ENCODE measurements around the gene MYCN. TPM values are rescaled to one million over a fixed set of nuclear protein-coding genes. Genes with fewer than 3 reads are reported as not detected.

Gene MYCN
- total and polyA plus RNA-seq, 2 experiments from 2014 or later, result 8.9 to 16.7 TPM

GRCh38 chr2:15979759-15980604 lies 39.6 kb downstream of the MYCN start:
- H3K4me1 ChIP-seq (ENCODE audit: insufficient read depth), result no peaks in the 10 kb centered on the region
- no peak for DNase-seq (ENCODE audit: low spot score)
- TF ChIP-seq EZH2phosphoT487 (IDR thresholded peaks at IDR 0.05; ENCODE audit: low read depth, severe bottlenecking, unreplicated experiment), result no peak
- TF ChIP-seq EZH2 (IDR thresholded peaks at IDR 0.05; ENCODE audit: borderline replicate concordance), result no peak
- no peak for TF ChIP-seq CTCF (IDR thresholded peaks at IDR 0.05; ENCODE audit: poor library complexity)
- no peaks in the 10 kb centered on the region for H3K36me3 ChIP-seq (replicated peaks; ENCODE audit: insufficient read depth, low read depth)
- no peaks in the 10 kb centered on the region for H3K27me3 ChIP-seq
- H3K9me3 ChIP-seq (ENCODE audit: low read depth), result no peaks in the 10 kb centered on the region
- no peak overlapping the region for H3K4me3 ChIP-seq
- H2AFZ ChIP-seq, result no peak overlapping the region
- no peaks in the 10 kb centered on the region for H3K79me2 ChIP-seq
- no peak overlapping the region for H3K27ac ChIP-seq
- H3K9me2 ChIP-seq (replicated peaks; ENCODE audit: insufficient read depth), result no peaks in the 10 kb centered on the region
- 77% methylated on average over 9 of the region's 9 CpGs for WGBS (ENCODE audit: low lambda C conversion rate, missing lambda C conversion rate)
- H4K20me1 ChIP-seq (ENCODE audit: insufficient read depth, poor library complexity, severe bottlenecking), result no peaks in the 10 kb centered on the region
- no peak overlapping the region for H3K4me2 ChIP-seq

GRCh38 chr2:15980605-15981098 lies 40.3 kb downstream of the MYCN start:
- H3K79me2 ChIP-seq, result no peaks in the 10 kb centered on the region
- H4K20me1 ChIP-seq (ENCODE audit: insufficient read depth, poor library complexity, severe bottlenecking), result no peaks in the 10 kb centered on the region
- H3K27me3 ChIP-seq, result no peaks in the 10 kb centered on the region
- H3K4me1 ChIP-seq (ENCODE audit: insufficient read depth), result no peaks in the 10 kb centered on the region
- TF ChIP-seq CTCF (IDR thresholded peaks at IDR 0.05; ENCODE audit: poor library complexity) (no peak), EZH2phosphoT487 (IDR thresholded peaks at IDR 0.05; ENCODE audit: low read depth, severe bottlenecking, unreplicated experiment) (no peak), EZH2 (IDR thresholded peaks at IDR 0.05; ENCODE audit: borderline replicate concordance) (no peak)
- WGBS (ENCODE audit: low lambda C conversion rate, missing lambda C conversion rate), result 72% methylated on average over 14 of the region's 14 CpGs
- no peak for DNase-seq (ENCODE audit: low spot score)
- H3K4me3 ChIP-seq, result no peak overlapping the region
- no peaks in the 10 kb centered on the region for H3K36me3 ChIP-seq (replicated peaks; ENCODE audit: insufficient read depth, low read depth)
- H3K9me3 ChIP-seq (ENCODE audit: low read depth), result no peaks in the 10 kb centered on the region
- no peak overlapping the region for H3K27ac ChIP-seq
- H3K9me2 ChIP-seq (replicated peaks; ENCODE audit: insufficient read depth), result no peaks in the 10 kb centered on the region
- H3K4me2 ChIP-seq, result no peak overlapping the region
- no peak overlapping the region for H2AFZ ChIP-seq

GRCh38 chr2:15981646-15982045 lies 41.3 kb downstream of the MYCN start:
- 98% methylated on average over 8 of the region's 8 CpGs for WGBS (ENCODE audit: low lambda C conversion rate, missing lambda C conversion rate)
- no peaks in the 10 kb centered on the region for H3K36me3 ChIP-seq (replicated peaks; ENCODE audit: insufficient read depth, low read depth)

More at GRCh38 chr2:15981646-15982045, 41.3 kb downstream of the MYCN start:
- H3K4me3 ChIP-seq, result no peak overlapping the region
- H3K4me1 ChIP-seq (ENCODE audit: insufficient read depth), result no peaks in the 10 kb centered on the region
- no peaks in the 10 kb centered on the region for H3K9me3 ChIP-seq (ENCODE audit: low read depth)
- no peak overlapping the region for H3K27ac ChIP-seq
- H3K4me2 ChIP-seq, result no peak overlapping the region
- H2AFZ ChIP-seq, result no peak overlapping the region
- H3K9me2 ChIP-seq (replicated peaks; ENCODE audit: insufficient read depth), result no peaks in the 10 kb centered on the region
- H3K79me2 ChIP-seq, result no peaks in the 10 kb centered on the region
- DNase-seq (ENCODE audit: low spot score), result no peak
- H3K27me3 ChIP-seq, result no peaks in the 10 kb centered on the region
- H4K20me1 ChIP-seq (ENCODE audit: insufficient read depth, poor library complexity, severe bottlenecking), result no peaks in the 10 kb centered on the region
- no peak for TF ChIP-seq CTCF (IDR thresholded peaks at IDR 0.05; ENCODE audit: poor library complexity)
- no peak for TF ChIP-seq EZH2phosphoT487 (IDR thresholded peaks at IDR 0.05; ENCODE audit: low read depth, severe bottlenecking, unreplicated experiment)
- TF ChIP-seq EZH2 (IDR thresholded peaks at IDR 0.05; ENCODE audit: borderline replicate concordance), result no peak
